ENCODE results near the gene NOXA1. TPM values are rescaled to one million over a fixed set of nuclear protein-coding genes. Genes with fewer than 3 reads are reported as not detected.

Gene NOXA1
- total and polyA plus RNA-seq, 9 of the 15 experiments (the other 6 are each of a cell fraction or from before 2014, with no cell fraction given) = 0.07 to 1.2 (median 0.20) TPM; not detected in 4

DNA sequence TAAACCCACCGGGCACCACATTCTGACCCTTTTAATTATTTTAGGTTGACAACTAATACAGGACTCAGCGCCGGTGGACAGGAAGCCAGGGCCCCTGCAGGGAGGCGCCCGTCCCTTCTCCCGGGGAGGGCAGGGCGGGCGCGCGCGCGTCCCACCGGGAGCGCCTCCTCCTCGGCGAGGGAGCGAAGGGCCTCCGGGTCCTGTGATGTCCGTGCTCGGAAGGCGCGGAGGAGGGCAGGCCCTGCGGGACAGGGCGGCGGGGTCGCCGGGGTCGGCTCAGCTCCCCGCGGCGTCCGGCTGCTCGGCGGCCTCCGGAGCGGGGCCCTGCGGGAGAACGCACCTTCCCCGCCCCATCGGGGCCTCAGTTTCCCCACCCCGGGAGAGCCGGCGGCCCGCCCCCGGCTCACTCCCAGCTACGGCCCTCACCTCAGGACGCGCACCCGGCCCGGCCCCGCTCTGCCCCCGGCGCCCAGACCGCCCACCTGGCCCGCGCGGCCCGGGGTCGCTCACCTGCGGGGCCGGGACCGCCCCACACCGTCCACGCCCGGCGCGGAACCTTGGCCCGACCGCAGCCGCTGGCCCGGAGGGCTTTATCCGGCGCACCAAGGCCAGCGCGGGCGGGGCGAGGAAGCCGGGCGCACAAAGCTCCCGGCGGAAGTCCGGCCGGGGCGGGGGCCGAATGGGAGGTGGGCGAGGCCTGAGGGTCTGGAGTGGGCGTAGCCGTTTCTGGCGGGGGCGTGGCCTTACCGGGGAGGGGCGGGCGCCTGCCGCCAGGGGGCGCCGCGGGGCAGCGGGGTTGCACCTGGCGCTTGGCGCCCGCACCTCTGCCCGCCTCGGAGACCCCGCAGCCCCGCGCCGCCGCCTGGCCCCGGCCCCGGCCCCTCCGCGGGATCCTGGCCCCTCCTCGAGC, at the start of gene NOXA1, which contains the start of gene EXD3 (continued):
- 0 out of 4 replicates have a peak, but pooled peaks of 1 of the 2 experiments have one; percentile 11 for TF ChIP-seq HDAC1 (IDR thresholded peaks at IDR 0.05)
- TF ChIP-seq ZNF780A (CRISPR knock-in tag; IDR thresholded peaks at IDR 0.05) = no peak
- peak; percentile 78; the same call in 1 of the 2 replicates for TF ChIP-seq KLF13 (tag; IDR thresholded peaks at IDR 0.05; ENCODE audit: borderline replicate concordance, low read depth)
- TF ChIP-seq NCOA2 (IDR thresholded peaks at IDR 0.05; ENCODE audit: partially characterized antibody in 2 of 2) = no peak
- TF ChIP-seq NFYB (IDR thresholded peaks at IDR 0.05; ENCODE audit: extremely low read depth, insufficient read length) = no peak
- TF ChIP-seq FOSL1 (tag; conservative IDR thresholded peaks at IDR 0.05) = no peak
- peak; percentile 63; the same call in 1 of the 2 replicates for TF ChIP-seq KDM2B (CRISPR knock-in tag; IDR thresholded peaks at IDR 0.05)
- TF ChIP-seq ZNF79 (CRISPR knock-in tag; IDR thresholded peaks at IDR 0.05; ENCODE audit: low read depth) = no peak
- no peak for TF ChIP-seq ZNF41 (CRISPR knock-in tag; conservative IDR thresholded peaks at IDR 0.05)
- peak; percentile 38; the same call in 1 of the 2 replicates for TF ChIP-seq SPI1 (IDR thresholded peaks at IDR 0.05; ENCODE audit: borderline replicate concordance, low read depth, low read length)
- no peak for TF ChIP-seq ARID2 (IDR thresholded peaks at IDR 0.05)
- TF ChIP-seq, protein P1, sequence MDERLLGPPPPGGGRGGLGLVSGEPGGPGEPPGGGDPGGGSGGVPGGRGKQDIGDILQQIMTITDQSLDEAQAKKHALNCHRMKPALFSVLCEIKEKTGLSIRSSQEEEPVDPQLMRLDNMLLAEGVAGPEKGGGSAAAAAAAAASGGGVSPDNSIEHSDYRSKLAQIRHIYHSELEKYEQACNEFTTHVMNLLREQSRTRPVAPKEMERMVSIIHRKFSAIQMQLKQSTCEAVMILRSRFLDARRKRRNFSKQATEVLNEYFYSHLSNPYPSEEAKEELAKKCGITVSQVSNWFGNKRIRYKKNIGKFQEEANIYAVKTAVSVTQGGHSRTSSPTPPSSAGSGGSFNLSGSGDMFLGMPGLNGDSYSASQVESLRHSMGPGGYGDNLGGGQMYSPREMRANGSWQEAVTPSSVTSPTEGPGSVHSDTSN (CRISPR knock-in tag; IDR thresholded peaks at IDR 0.05; ENCODE audit: low read depth) = no peak
- TF ChIP-seq, protein P1 (tag; conservative IDR thresholded peaks at IDR 0.05; ENCODE audit: low read depth) = no peak
- TF ChIP-seq, protein P2, sequence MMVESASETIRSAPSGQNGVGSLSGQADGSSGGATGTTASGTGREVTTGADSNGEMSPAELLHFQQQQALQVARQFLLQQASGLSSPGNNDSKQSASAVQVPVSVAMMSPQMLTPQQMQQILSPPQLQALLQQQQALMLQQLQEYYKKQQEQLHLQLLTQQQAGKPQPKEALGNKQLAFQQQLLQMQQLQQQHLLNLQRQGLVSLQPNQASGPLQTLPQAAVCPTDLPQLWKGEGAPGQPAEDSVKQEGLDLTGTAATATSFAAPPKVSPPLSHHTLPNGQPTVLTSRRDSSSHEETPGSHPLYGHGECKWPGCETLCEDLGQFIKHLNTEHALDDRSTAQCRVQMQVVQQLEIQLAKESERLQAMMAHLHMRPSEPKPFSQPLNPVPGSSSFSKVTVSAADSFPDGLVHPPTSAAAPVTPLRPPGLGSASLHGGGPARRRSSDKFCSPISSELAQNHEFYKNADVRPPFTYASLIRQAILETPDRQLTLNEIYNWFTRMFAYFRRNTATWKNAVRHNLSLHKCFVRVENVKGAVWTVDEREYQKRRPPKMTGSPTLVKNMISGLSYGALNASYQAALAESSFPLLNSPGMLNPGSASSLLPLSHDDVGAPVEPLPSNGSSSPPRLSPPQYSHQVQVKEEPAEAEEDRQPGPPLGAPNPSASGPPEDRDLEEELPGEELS (CRISPR knock-in tag; IDR thresholded peaks at IDR 0.05; ENCODE audit: borderline replicate concordance) = no peak
- TF ChIP-seq POLR2B (IDR thresholded peaks at IDR 0.05; ENCODE audit: low read depth, partially characterized antibody) = no peak
- TF ChIP-seq STAG1 (CRISPR knock-in tag; IDR thresholded peaks at IDR 0.05; ENCODE audit: borderline replicate concordance) = no peak
- peak; percentile 70; the same call in 1 of the 2 replicates for TF ChIP-seq SLC30A9 (CRISPR knock-in tag; IDR thresholded peaks at IDR 0.05)
- no peak for TF ChIP-seq NFRKB (IDR thresholded peaks at IDR 0.05; ENCODE audit: low read depth)
- no peak for TF ChIP-seq TAL1 (IDR thresholded peaks at IDR 0.05)
- no peak for TF ChIP-seq PURB (CRISPR knock-in tag; IDR thresholded peaks at IDR 0.05; ENCODE audit: low read depth)
- TF ChIP-seq KLF1 (tag; IDR thresholded peaks at IDR 0.05) = 0 out of 2 replicates have a peak, but pooled peaks have one; percentile 56
- no peak for TF ChIP-seq KAT8 (IDR thresholded peaks at IDR 0.05; ENCODE audit: low read depth)
- no peak for TF ChIP-seq SMARCB1 (IDR thresholded peaks at IDR 0.05; ENCODE audit: insufficient read length, low read depth)
- TF ChIP-seq ZSCAN32 (CRISPR knock-in tag; IDR thresholded peaks at IDR 0.05) = no peak
- 0 out of 2 replicates have a peak, but pooled peaks have one; percentile 3 for TF ChIP-seq EP300 (IDR thresholded peaks at IDR 0.05; ENCODE audit: low read length)
- no peak for TF ChIP-seq NFATC3 (IDR thresholded peaks at IDR 0.05)
